ENCODE measurements around the gene CIITA.

The CIITA gene

DNA sequence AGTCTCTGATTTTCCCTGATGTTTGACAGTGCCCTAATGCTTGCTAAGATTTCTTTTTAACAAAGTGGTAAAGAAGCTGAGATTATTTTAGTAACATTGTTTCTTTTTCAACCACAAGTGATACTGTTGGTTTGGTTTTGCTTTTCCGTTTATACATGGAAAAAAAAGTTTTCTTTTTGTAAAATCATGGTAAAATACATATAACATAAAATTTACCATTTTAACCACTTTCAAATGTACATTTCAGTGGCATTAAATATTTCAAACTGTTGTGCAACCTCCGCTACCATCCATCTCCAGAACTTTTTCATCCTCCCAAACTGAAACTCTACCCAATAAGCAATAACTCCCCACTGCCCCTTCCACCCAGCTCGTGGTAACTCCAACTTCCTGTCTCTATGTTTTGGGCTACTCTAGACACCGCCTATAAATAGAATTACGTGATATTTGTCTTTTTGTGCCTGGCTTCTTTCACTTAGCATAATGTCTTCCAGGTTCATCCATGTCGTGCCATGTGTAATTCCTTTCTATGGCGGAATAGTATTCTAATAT lies 4.6 kb downstream of the CIITA start:
- no peak for DNase-seq

DNA sequence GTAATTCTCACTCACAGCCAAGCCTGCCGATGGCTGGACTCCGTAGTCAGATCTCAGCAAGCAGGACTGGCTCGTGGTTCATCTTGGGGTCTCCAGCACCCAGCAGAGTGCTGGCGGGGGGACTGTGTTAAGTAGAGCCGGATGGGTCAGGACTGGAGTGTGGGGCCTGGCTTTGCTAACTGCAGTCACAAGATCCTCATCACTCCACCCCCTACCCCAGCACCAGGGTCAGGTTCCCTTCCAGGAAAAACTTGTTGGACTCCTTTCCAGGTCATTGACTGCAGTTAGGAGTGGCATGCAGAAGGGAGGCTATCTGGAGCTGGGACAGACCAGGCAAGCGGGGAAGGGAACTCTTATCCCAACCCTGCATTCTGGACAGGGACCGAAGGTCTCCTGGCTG lies 6.0 kb downstream of the CIITA start:
- no peak for DNase-seq

DNA sequence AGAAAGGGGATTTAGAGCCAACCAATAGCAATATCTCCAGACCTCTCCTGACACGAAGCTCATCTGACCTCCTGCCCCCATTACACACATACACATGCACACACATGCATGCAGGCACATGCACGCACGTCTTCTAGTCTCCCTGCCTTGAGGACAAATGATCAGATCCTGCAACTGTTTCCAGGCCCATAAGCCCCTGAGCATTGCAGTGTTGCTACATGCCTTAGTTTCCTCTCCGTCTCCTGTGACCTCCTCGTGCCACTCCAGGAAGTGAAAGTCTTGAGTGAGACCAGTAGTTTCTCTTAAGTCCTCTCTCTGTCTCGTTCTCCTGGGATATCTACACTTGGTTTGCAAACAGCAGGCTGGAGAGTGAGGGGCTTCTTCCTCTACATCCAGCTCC lies 8.2 kb downstream of the CIITA start:
- no peak for DNase-seq

DNA sequence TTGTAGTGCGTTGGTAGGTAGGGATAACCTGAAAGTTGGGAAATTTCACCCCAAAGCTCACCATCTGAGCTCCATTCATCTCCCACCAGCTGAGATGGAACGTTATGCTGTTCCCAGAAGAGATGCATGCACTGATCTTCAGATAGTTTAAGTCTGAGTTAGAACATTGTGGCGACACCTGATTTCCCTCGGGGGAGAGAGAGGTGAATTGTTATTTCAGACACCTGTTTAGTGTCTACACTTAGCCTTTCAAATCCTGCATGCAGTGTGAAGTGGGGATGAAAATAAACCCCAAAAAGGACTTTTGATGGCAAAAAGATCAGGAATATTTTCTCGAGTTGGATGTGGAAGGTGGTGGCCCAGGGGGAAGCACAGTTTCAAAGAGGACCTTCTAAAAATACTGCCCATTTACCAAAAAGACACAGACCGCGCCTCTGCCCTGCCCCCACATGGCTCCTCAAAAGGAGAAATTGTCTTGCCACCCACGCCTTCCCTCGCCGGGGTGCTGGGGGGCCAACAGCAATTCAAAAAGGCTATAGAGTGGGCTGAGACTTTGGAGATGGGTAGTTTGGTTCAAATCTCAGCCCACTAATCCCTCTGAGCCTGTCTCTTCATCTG lies 11.4 kb downstream of the CIITA start:
- DNase-seq = no peak

DNA sequence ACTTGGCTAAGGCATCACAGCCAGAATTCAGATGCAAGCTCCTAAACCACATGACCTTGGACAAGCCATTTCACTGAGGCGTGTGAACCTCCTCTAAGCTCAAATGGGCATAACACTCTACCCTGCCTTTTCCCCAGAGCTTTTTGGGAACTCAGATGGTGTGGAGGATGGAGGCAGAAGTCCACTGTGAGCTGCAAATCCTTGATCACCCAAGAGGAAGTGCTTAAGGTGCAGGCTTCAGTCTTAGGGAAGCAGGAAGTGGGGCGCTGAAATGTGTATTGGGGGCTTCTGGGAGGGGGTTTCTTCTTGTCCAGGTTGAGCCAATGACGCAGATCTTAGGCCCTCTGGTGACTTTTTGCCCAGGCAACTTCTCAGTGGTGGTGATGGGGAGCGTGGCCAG lies 12.9 kb downstream of the CIITA start:
- no peak for DNase-seq

DNA sequence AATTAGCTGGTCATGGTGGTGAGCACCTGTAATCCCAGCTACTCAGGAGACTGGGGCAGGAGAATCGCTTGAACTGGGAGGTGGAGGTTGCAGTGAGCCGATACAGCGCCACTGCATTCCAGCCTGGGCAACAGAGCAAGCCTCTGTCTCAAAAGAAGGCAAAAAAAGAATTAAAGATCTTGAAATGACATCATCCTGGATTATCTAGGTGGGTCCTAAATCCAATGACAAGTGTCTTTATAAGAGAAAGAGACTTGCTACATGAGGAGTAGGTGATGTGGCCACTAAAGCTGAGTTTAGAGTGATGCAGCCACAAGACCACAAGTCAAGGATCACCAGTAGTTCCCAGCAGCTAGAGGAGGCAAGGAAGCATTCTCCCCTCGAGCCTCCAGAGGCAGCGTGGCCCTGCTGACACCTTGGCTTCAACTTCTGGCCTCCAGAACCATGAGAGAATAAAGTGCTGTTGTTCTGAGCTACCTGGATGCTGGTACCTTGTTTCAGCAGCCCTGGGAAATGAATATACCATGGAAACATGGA lies 15.8 kb downstream of the CIITA start:
- DNase-seq = no peak

GRCh38 chr16:10895053-10895946 lies 18.3 kb downstream of the CIITA start:
- no peak for DNase-seq

GRCh38 chr16:10896165-10896564 lies 19.2 kb downstream of the CIITA start:
- DNase-seq = no peak

DNA sequence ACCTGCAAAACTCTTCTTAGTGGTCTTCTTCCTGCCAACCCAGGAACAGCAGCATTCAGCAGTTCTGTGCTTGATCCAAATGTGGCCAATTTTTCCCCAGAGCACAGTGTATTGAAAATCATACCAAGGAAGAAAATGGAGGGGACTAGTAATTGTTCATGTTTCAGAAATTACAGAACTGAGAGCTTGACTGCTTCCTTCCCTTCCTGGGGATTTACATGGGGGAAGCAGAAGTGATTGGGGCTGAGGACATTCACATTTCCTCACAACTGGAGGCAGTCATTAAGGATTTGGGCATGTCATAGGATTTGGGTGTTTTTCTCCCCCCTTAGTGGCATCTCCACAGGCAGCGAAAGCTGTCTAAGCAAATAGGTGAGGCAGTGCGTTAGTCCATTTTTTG lies 19.7 kb downstream of the CIITA start:
- DNase-seq = no peak

- DNase-seq = no peak
Observed at GRCh38 chr16:10897134-10897533, 20.1 kb downstream of the CIITA start.

- DNase-seq = no peak
Observed at GRCh38 chr16:10902999-10903398, 26.0 kb downstream of the CIITA start.

DNA sequence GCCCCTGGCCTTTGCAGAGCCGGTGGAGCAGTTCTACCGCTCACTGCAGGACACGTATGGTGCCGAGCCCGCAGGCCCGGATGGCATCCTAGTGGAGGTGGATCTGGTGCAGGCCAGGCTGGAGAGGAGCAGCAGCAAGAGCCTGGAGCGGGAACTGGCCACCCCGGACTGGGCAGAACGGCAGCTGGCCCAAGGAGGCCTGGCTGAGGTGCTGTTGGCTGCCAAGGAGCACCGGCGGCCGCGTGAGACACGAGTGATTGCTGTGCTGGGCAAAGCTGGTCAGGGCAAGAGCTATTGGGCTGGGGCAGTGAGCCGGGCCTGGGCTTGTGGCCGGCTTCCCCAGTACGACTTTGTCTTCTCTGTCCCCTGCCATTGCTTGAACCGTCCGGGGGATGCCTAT lies 29.5 kb downstream of the CIITA start:
- no peak for DNase-seq

- DNase-seq = no peak
Observed at GRCh38 chr16:10906914-10907756, 30.1 kb downstream of the CIITA start.

DNA sequence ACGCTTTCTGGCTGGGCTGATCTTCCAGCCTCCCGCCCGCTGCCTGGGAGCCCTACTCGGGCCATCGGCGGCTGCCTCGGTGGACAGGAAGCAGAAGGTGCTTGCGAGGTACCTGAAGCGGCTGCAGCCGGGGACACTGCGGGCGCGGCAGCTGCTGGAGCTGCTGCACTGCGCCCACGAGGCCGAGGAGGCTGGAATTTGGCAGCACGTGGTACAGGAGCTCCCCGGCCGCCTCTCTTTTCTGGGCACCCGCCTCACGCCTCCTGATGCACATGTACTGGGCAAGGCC lies 30.7 kb downstream of the CIITA start:
- no peak for DNase-seq

GRCh38 chr16:10911267-10911666 lies 34.3 kb downstream of the CIITA start:
- no peak for DNase-seq

- DNase-seq = no peak
Observed at GRCh38 chr16:10916534-10916933, 39.5 kb downstream of the CIITA start.

DNA sequence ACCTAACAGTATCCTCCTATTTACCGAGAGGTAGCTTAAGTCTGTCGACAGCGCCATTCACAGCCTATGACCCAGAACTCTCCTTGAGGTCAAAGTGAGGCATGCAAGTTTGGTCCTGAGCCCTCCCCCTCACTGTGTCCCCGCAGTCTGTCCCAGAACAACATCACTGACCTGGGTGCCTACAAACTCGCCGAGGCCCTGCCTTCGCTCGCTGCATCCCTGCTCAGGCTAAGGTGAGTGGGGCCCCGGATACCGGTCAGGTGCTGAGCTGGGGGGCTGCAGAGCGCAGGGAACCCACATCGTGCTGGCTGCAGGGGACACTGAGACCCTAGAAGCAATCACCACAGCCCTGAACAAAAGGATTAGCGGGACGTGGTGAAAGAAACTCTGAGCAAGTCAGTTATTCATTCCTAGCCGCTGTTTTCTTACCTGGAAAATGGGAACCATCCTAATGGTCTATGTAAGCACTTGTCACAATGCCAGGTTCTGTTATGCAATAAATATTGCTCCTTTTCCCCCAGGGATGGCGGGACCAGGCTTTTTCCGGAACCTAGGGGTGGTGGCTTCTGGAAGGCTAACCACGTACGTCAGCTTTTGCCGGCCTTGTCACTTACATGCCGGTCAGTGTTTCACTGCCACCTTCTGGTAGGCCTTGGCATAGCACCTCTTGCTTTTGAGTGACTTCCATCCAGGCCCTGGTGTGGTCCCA lies 41.4 kb downstream of the CIITA start:
- peak; percentile 47 for DNase-seq

GRCh38 chr16:10919003-10919351 lies 42.0 kb downstream of the CIITA start:
- no peak for DNase-seq

DNA sequence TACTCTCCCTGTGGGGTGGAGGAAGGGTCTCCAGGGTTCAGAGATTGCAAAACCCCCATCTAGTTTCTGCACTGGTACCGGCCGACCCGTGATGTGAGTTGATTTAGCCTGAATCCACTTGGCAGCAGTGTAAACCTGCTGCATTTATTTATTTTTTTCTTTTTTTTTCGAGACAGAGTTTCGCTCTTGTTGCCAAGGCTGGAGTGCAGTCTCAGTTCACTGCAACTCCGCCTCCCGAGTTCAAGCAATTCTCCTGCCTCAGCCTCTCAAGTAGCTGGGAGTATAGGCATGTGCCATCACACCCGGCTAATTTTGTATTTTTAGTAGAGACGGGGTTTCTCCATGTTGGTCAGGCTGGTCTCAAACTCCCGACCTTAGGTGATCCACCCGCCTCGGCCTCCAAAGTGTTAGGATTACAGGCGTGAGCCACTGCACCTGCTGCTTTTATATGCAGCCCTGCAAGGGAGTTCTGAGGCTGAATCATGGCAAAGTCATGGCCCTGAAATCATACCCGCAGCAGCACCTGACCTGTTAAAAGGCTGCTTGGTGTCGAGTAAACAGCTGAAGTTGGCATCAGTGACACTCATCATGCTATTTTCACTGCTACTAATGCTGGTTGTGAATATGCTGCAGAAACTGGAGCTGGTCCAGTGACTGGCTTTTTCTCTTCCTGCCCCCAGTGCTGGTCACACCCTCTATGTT lies 43.9 kb downstream of the CIITA start:
- no peak for DNase-seq

DNA sequence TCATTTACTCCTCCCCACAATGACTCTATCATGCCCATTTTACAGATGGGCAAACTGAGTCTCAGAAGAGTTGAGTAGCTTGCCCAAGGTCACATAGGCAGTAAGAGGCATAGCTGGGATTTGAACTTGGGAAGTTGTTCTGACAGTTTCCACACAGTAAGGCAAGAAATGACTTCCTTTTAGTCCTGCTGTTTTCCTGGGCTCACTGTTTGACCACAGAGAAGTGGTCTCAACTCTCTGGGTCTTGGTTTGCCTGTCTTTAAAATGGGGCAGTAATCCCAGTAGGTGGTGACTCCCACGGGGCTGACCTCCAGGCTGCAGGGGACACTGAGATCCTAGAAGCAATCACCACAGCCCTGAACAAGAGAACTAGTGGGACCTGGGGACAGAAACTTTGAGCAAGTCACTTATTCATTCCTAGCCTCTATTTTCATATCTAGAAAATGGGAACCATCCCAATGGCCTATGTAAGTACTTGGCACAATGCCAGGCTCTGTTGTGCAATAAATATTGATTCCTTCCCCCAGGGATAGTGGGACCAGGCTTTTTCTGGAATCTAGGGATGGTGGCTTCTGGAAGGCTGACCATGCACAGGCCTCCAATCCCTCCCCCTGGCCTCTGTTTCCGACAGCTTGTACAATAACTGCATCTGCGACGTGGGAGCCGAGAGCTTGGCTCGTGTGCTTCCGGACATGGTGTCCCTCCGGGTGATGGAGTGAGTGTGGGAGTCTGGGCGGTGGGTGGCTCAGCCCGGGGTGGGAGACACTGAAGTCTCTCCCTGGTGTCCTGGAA lies 44.7 kb downstream of the CIITA start:
- no peak for DNase-seq

Measured in NCI-H748 treated with DMSO at 0.1 percent for 48 hours (cell line).